GM12878 (cell line): Measurements from ENCODE around the gene CALN1. TPM values are rescaled to one million over a fixed set of nuclear protein-coding genes. Genes with fewer than 3 reads are reported as not detected.

Source experiments
- ATAC-seq: fragments of 200-7000 bp; cut with Tn5 transposase; 3 replicates; pipeline ENCODE4 v1.9.1; 2020; ENCODE audit warnings: mild to moderate bottlenecking, moderate library complexity
- BruUV-seq: library from RNA; stranded (reverse); fragments of 400-500 nt; replicated peaks from 2 replicates; lab custom pipeline; 2021; lab: Mats Ljungman, UMichigan
- CTCF ChIA-PET: fragments of 300-600 bp; sonication (Branson Sonifier 250); formaldehyde crosslinking; extraction: SDS; loops from one replicate; lab custom pipeline; 2021; ENCODE audit warnings: inconsistent platforms; lab: Yijun Ruan, JAX
- POLR2A ChIA-PET: fragments of 350-600 bp; formaldehyde crosslinking; extraction: SDS; loops from one replicate; lab custom pipeline; 2021; ENCODE audit warnings: inconsistent platforms; lab: Charles Lee
- RAD21 ChIA-PET: fragments of 300-600 bp; sonication (Branson Sonifier 250); formaldehyde crosslinking; loops from one replicate; lab custom pipeline; 2023; ENCODE audit warnings: antibody characterized with exemption; ENCODE audit not compliant: unreplicated experiment; lab: Charles Lee
- SMC1A ChIA-PET: fragments of 300-600 bp; sonication (Branson Sonifier 250); formaldehyde crosslinking; loops from one replicate; lab custom pipeline; 2023; ENCODE audit not compliant: unreplicated experiment, uncharacterized antibody; lab: Charles Lee
- DNase-seq: peaks from one replicate; pipeline ENCODE4 v3.0.0-alpha.2; 2011; ENCODE audit warnings: low read depth, low spot score
- FAIRE-seq: peaks from 3 replicates; lab custom pipeline; 2011; peaks lifted over from hg19 to GRCh38; lab: Jason Lieb, UNC
- H2AFZ ChIP-seq: 2 replicates; pipeline ENCODE4 v1.6.0; 2011; ENCODE audit warnings: low read depth, low read length, control low read depth; ENCODE audit not compliant: control insufficient read depth
- H3K27ac ChIP-seq: 2 replicates; pipeline ENCODE4 v1.5.1; 2011; ENCODE audit warnings: control low read depth; ENCODE audit not compliant: control insufficient read depth, insufficient read depth
- H3K27me3 ChIP-seq, 2 experiments: replicated peaks in 1 of 2; 2 replicates each; pipeline versions ENCODE4 v1.6.0 to v1.6.1; 2011; ENCODE audit warnings: low read length in 1 of 2; ENCODE audit not compliant: control insufficient read depth in 2 of 2, insufficient read depth in 2 of 2
- H3K36me3 ChIP-seq, 2 experiments: 2 replicates each; pipeline ENCODE4 v1.5.1; 2011; ENCODE audit warnings: low read length in 1 of 2; ENCODE audit not compliant: control insufficient read depth in 2 of 2, insufficient read depth in 2 of 2
- H3K4me1 ChIP-seq: 2 replicates; pipeline ENCODE4 v1.6.1; 2011; ENCODE audit warnings: mild to moderate bottlenecking, low read length, moderate library complexity, mixed read lengths; ENCODE audit not compliant: control insufficient read depth, insufficient read depth
- H3K4me2 ChIP-seq: 2 replicates; pipeline ENCODE4 v1.6.0; 2011; ENCODE audit warnings: control low read depth; ENCODE audit not compliant: control insufficient read depth, insufficient read depth
- H3K4me3 ChIP-seq: fragments of 200-600 bp; sonication (generic); 2 replicates; pipeline ENCODE4 v1.5.1; 2016
- H3K79me2 ChIP-seq: 2 replicates; pipeline ENCODE4 v1.6.0; 2011; ENCODE audit warnings: low read length; ENCODE audit not compliant: control insufficient read depth, insufficient read depth
- H3K9ac ChIP-seq: 2 replicates; pipeline ENCODE4 v1.8.0; 2011; ENCODE audit warnings: low read length, control low read depth, mixed read lengths; ENCODE audit not compliant: control insufficient read depth, insufficient read depth
- H3K9me3 ChIP-seq: replicated peaks from 3 replicates; pipeline ENCODE4 v1.5.1; 2011; ENCODE audit warnings: mild to moderate bottlenecking, low read length; ENCODE audit not compliant: control insufficient read depth, insufficient read depth
- H4K20me1 ChIP-seq: 2 replicates; pipeline ENCODE4 v1.6.0; 2011; ENCODE audit not compliant: control insufficient read depth, insufficient read depth
- CBX5 ChIP-seq: sonication (generic); IDR thresholded peaks from 2 replicates; pipeline ENCODE4 v1.6.1; 2016; ENCODE audit warnings: low read depth, moderate library complexity, mild to moderate bottlenecking, inconsistent platforms
- CHD2 ChIP-seq: IDR thresholded peaks from 2 replicates; pipeline ENCODE4 v1.6.1; 2011; ENCODE audit warnings: low read depth, low read length, improper control_type of control experiment, borderline replicate concordance
- CREB1 ChIP-seq: IDR thresholded peaks from 2 replicates; pipeline ENCODE4 v1.6.1; 2012; ENCODE audit warnings: low read depth, mild to moderate bottlenecking, inconsistent platforms
- E2F8 ChIP-seq: fragments of 450-650 bp; IDR thresholded peaks from 2 replicates; pipeline ENCODE4 v1.6.1; 2018; ENCODE audit warnings: mild to moderate bottlenecking, low read depth, moderate library complexity; ENCODE audit not compliant: partially characterized antibody
- HCFC1 ChIP-seq: fragments of 150-350 bp; IDR thresholded peaks from 2 replicates; pipeline ENCODE4 v1.6.1; 2014; ENCODE audit warnings: low read length
- IKZF1 ChIP-seq: fragments of 450-650 bp; conservative IDR thresholded peaks from 2 replicates; pipeline ENCODE4 v1.6.1; 2017; ENCODE audit warnings: antibody characterized with exemption, mild to moderate bottlenecking
- IKZF2 ChIP-seq, 2 experiments: fragments of 450-650 bp; IDR thresholded peaks; 2 replicates each; pipeline ENCODE4 v1.6.1; 2017; ENCODE audit warnings: mild to moderate bottlenecking in 2 of 2, moderate library complexity in 2 of 2
- MTA2 ChIP-seq: fragments of 450-650 bp; IDR thresholded peaks from 2 replicates; pipeline ENCODE4 v1.6.1; 2016; ENCODE audit warnings: low read depth, mild to moderate bottlenecking, moderate library complexity
- POU2F2 ChIP-seq: IDR thresholded peaks from 3 replicates; pipeline ENCODE4 v1.6.1; 2011; ENCODE audit warnings: low read depth, mild to moderate bottlenecking, low read length, borderline replicate concordance
- PRDM15 ChIP-seq: fragments of 450-650 bp; formaldehyde crosslinking; IDR thresholded peaks from 2 replicates; pipeline ENCODE4 v1.4.0; 2020; ENCODE audit warnings: mild to moderate bottlenecking, moderate library complexity
- SIN3A ChIP-seq: IDR thresholded peaks from 2 replicates; pipeline ENCODE4 v1.6.1; 2012; ENCODE audit warnings: low read depth, low read length, improper control_type of control experiment
- TAF1 ChIP-seq: IDR thresholded peaks from 2 replicates; pipeline ENCODE4 v1.6.1; 2011; ENCODE audit warnings: mild to moderate bottlenecking, low read depth, low read length, borderline replicate concordance
- YBX1 ChIP-seq: fragments of 450-650 bp; IDR thresholded peaks from 2 replicates; pipeline ENCODE4 v1.6.1; 2016; ENCODE audit warnings: antibody characterized with exemption
- whole genome bisulfite sequencing: methylation state at CpG from one replicate; pipeline ENCODE4 v1.1.6; 2016; ENCODE audit warnings: low lambda C conversion rate; ENCODE audit not compliant: insufficient replicate concordance, insufficient coverage; ENCODE audit errors: missing lambda C conversion rate; 5-methylcytosine and 5-hydroxymethylcytosine counted together
- in situ Hi-C: fragments of 300-500 bp; cut with MboI; formaldehyde crosslinking; loops from 9 replicates; pipeline ENCODE4 v1.14.3; 2018; ENCODE audit warnings: mixed read lengths
- intact Hi-C: fragments of 100-400 bp; cut with micrococcal nuclease; formaldehyde crosslinking; loops from one replicate; pipeline ENCODE4 v1.14.2; 2022; ENCODE audit not compliant: unreplicated experiment
- polyA plus RNA-seq, 11 experiments: library from polyadenylated mRNA; depleted of rRNA in 4 of 11; unstranded in 6 of 11; stranded (reverse) in 5 of 11; fragments of >200 nt; fragmentation: Nextera tagmentation in 4 of 11; fragmentation: Illumina TruSeq in 1 of 11; extraction: Ambion mirVana in 4 of 11; extraction: Trizol in 1 of 11; gene quantifications; 1 replicate in 1 of 11; 2 replicates in 10 of 11; pipeline versions ENCODE4 v1.2.1 to v1.2.3, GENCODE V29; 2011 to 2016; ENCODE audit warnings: inconsistent platforms in 2 of 11, missing spikeins in 2 of 11, low read depth in 1 of 11
- total RNA-seq, 4 experiments: library from RNA; depleted of rRNA in 3 of 4; stranded (reverse); fragments of >200 nt in 3 of 4; fragmentation: Illumina TruSeq in 1 of 4; extraction: Trizol in 1 of 4; gene quantifications; 2 replicates each; pipeline versions ENCODE4 v1.2.1 to v1.2.3, GENCODE V29; 2013 to 2021
- TF ChIP-seq, protein P1 (sequence below): IDR thresholded peaks from 2 replicates; pipeline ENCODE4 v1.6.1; 2012; ENCODE audit warnings: low read depth, low read length, improper control_type of control experiment
- TF ChIP-seq, protein P2 (sequence below): IDR thresholded peaks from 2 replicates; pipeline ENCODE4 v1.6.1; 2012; ENCODE audit warnings: low read depth, low read length, improper control_type of control experiment

Gene CALN1
- total and polyA plus RNA-seq, 10 of the 15 experiments (the other 5 are each of a cell fraction or from before 2014, with no cell fraction given): 0.48 to 15.3 (median 1.6) TPM

DNA sequence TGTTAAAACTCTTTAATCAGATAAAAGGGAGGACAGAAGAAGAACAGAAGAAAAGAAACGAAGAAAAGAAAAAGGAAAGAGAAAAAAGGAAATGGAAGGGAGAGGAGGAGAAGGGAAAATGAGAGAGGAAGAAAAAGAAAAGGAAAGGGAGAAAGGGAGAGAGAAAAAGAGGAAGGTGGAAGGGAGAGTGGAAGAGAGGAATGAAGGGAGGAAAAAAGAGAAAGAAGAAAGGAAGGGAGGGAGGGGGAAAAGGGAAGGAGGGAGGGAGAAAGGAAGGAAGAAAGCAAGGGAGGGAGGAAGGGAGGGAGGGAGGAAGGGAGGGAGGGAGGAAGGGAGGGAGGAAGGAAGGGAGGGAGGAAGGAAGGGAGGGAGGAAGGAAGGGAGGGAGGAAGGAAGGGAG is 305.7 kb downstream of the CALN1 start (continued):
- TF ChIP-seq E2F8: no peak
- TF ChIP-seq CHD2: no peak
- TF ChIP-seq CREB1: no peak
- no peak for TF ChIP-seq YBX1
- no peak for TF ChIP-seq SIN3A
- TF ChIP-seq IKZF2 (IDR thresholded peaks at IDR 0.05): no peak

- H3K79me2 ChIP-seq: no peaks in the 10 kb centered on the region
- ChIA-PET SMC1A (no interaction called here), RAD21 (no interaction called here), POLR2A (no interaction called here), CTCF (no interaction called here)
- H3K9me3 ChIP-seq: no peaks in the 10 kb centered on the region
- H2AFZ ChIP-seq: no peak overlapping the region
- no TSS peak for BruUV-seq
- ATAC-seq (no peak), FAIRE-seq (no peak), DNase-seq (no peak)
- no peak overlapping the region for H3K4me3 ChIP-seq
- intact Hi-C loops (no loop called here), in situ Hi-C loops (no loop called here)
- H3K4me2 ChIP-seq: no peak overlapping the region
- H4K20me1 ChIP-seq: no peaks in the 10 kb centered on the region
- no peaks in the 10 kb centered on the region for H3K36me3 ChIP-seq
- TF ChIP-seq CBX5: no peak
- no peak for TF ChIP-seq HCFC1
- TF ChIP-seq IKZF1: no peak
- TF ChIP-seq, protein P1, sequence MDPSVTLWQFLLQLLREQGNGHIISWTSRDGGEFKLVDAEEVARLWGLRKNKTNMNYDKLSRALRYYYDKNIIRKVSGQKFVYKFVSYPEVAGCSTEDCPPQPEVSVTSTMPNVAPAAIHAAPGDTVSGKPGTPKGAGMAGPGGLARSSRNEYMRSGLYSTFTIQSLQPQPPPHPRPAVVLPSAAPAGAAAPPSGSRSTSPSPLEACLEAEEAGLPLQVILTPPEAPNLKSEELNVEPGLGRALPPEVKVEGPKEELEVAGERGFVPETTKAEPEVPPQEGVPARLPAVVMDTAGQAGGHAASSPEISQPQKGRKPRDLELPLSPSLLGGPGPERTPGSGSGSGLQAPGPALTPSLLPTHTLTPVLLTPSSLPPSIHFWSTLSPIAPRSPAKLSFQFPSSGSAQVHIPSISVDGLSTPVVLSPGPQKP: no peak
- no peak for TF ChIP-seq MTA2
- no peak for TF ChIP-seq POU2F2
- TF ChIP-seq PRDM15: no peak
- TF ChIP-seq, protein P2, sequence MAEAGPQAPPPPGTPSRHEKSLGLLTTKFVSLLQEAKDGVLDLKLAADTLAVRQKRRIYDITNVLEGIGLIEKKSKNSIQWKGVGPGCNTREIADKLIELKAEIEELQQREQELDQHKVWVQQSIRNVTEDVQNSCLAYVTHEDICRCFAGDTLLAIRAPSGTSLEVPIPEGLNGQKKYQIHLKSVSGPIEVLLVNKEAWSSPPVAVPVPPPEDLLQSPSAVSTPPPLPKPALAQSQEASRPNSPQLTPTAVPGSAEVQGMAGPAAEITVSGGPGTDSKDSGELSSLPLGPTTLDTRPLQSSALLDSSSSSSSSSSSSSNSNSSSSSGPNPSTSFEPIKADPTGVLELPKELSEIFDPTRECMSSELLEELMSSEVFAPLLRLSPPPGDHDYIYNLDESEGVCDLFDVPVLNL: no peak
- no peak for TF ChIP-seq TAF1
- H3K27ac ChIP-seq: no peak overlapping the region
- no peaks in the 10 kb centered on the region for H3K27me3 ChIP-seq
- no peaks in the 10 kb centered on the region for H3K4me1 ChIP-seq
- H3K9ac ChIP-seq: no peak overlapping the region
- 24% methylated on average over 6 of the region's 6 CpGs for WGBS
These were observed 310.7 kb downstream of the CALN1 start for GRCh38 chr7:72101444-72101843.
